ENCODE results near the gene TRPT1.
A peak's percentile ranks its signal among the peaks of the same experiment; 100 is the strongest.

Gene TRPT1

DNA sequence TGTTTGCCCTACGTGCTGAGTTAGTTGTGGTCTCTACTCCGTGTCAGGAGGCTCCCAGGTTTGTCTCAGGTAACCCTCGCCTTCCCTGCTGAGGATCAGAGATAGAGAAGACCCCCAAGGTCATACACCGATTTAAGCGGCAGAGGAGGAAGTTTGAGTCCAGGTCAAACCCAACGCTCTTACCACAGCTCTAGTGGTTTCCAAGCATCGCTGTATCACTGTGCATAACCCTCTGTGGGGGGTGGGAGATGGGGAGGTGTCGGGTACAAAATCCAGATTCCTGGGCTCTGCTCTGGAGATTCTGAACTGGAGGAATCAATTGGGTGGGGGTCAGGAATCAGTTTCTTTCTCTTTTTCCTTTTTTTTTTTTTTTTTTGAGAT lies 5.0 kb upstream of the TRPT1 start:
- Mint-ChIP-seq H3K27me3 (ENCODE audit: low read depth, poor library complexity) (peaks cover 15% of the 10 kb centered on the region), H3K27ac (peak overlapping the region; percentile 58)
- no peak for DNase-seq

DNA sequence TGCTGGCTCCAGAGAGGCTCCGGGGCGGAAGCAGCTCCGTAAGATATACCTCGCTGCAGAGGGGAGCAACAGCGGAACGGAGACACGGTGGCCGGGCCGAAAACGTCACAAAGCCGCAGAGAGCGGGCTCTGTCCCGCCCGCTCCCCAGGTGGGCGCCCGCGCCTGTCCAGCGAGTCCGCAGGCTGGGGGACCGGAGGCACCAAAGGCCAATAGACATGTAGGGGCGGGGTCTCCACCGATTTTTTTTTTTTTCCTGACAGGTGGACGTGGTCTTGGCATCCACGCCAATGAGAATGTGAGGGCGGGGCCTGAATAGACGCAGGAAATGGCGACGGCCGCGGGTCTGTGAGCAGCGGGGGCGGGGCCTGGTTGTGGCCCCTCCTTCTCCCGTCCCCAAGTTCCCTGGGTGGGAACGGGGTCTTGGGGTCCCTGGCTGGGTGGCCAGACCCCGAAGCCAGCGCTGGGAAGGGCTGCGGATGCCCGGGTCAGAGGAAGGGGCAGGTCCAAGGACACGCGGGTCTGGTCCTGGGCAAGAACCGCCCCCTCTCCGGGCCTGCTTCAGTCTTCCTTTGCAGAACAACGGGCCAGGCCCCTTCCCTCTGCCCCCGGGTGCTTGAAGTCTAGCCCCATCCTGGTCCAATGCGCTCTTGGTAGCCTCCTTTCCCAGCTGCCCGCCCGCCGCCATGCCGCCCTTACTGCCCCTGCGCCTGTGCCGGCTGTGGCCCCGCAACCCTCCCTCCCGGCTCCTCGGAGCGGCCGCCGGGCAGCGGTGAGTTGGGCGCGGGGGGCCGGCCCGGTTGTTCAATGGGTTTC lies 4.4 kb upstream of the TRPT1 start, which contains the start of gene DNAJC4:
DNAJC4 (plus strand) TSS at position 378 of the 814 bp plus-strand sequence; CDS start at position 685, 307 bp downstream.
- Mint-ChIP-seq H3K36me3 (ENCODE audit: low read depth) (no peaks in the 10 kb centered on the region), H3K4me3 (peak within 1 kb of the TSS; percentile 90), H3K27ac (peak within 1 kb of the TSS; percentile 58), H3K4me1 (peaks cover 49% of the 10 kb centered on the region), H3K9me3 (no peaks in the 10 kb centered on the region), H3K27me3 (ENCODE audit: low read depth, poor library complexity) (peaks cover 15% of the 10 kb centered on the region)
- DNase-seq: peak; percentile 92
- TF ChIP-seq, protein P1, sequence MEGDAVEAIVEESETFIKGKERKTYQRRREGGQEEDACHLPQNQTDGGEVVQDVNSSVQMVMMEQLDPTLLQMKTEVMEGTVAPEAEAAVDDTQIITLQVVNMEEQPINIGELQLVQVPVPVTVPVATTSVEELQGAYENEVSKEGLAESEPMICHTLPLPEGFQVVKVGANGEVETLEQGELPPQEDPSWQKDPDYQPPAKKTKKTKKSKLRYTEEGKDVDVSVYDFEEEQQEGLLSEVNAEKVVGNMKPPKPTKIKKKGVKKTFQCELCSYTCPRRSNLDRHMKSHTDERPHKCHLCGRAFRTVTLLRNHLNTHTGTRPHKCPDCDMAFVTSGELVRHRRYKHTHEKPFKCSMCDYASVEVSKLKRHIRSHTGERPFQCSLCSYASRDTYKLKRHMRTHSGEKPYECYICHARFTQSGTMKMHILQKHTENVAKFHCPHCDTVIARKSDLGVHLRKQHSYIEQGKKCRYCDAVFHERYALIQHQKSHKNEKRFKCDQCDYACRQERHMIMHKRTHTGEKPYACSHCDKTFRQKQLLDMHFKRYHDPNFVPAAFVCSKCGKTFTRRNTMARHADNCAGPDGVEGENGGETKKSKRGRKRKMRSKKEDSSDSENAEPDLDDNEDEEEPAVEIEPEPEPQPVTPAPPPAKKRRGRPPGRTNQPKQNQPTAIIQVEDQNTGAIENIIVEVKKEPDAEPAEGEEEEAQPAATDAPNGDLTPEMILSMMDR (IDR thresholded peaks at IDR 0.05): no peak

More for the DNA sequence above, 5.0 kb upstream of the TRPT1 start:
- peaks cover 48% of the 10 kb centered on the region for H3K4me1 Mint-ChIP-seq
- H3K36me3 Mint-ChIP-seq (ENCODE audit: low read depth): no peaks in the 10 kb centered on the region
- peak overlapping the region; percentile 90 for H3K4me3 Mint-ChIP-seq
- no peaks in the 10 kb centered on the region for H3K9me3 Mint-ChIP-seq
- TF ChIP-seq, protein P1 (IDR thresholded peaks at IDR 0.05): no peak

DNA sequence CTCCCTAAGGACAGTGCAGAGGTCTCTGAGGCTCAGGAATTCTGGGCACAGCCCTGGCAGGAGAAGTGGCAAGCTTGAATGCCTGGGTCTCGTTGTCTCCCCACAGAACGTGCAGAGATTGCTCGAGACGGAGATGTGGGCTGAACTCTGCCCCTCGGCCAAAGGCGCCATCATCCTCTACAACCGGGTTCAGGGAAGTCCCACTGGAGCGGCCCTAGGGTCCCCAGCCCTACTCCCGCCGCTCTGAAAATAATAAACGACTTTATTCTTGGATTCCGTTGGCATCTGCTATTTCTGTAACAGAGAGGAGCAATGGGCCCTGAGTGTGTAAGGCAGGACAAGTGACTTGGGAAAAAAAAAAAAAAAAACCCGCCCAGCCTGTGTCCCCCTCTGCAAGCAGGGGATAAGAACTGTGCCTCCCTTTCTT lies 3.8 kb upstream of the TRPT1 start:
- no peak overlapping the region for H3K27ac Mint-ChIP-seq
- no peaks in the 10 kb centered on the region for H3K36me3 Mint-ChIP-seq (ENCODE audit: low read depth)
- H3K9me3 Mint-ChIP-seq: no peaks in the 10 kb centered on the region
- DNase-seq: no peak
- TF ChIP-seq, protein P1 (IDR thresholded peaks at IDR 0.05): no peak
- H3K4me3 Mint-ChIP-seq: peak overlapping the region; percentile 90
- H3K4me1 Mint-ChIP-seq: peaks cover 52% of the 10 kb centered on the region
- peaks cover 15% of the 10 kb centered on the region for H3K27me3 Mint-ChIP-seq (ENCODE audit: low read depth, poor library complexity)

DNA sequence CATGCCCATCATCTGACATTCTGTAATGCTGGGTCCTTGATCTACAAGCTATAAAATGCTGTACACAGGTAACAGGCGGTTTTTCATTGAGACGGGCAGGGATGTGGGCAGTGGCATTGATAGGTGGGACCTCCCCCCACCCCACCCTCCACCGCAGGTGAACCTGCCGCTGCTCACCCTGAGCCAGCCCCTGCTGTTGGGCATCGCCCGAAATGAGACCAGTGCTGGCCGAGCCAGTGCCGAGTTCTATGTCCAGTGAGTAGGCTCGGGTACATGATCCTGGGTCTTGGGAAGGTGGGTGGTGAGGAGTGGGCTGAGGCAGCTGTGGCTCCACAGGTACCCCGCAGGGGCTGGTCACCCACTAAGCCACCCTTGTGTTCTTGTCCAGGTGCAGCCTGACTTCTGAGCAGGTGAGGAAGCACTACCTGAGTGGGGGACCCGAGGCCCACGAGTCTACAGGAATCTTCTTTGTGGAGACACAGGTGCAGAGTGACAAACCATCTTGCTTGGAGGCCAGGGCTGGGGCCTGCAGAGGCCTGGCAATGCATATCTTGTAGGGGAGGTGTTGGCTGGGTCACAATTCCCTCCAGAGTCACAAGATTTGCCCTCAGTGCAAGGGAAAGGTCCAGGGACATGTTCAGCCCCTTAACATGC lies 3.2 kb upstream of the TRPT1 start:
- TF ChIP-seq, protein P1 (IDR thresholded peaks at IDR 0.05): no peak
- peaks cover 53% of the 10 kb centered on the region for H3K4me1 Mint-ChIP-seq
- H3K4me3 Mint-ChIP-seq: peak overlapping the region; percentile 90
- no peaks in the 10 kb centered on the region for H3K9me3 Mint-ChIP-seq
- no peak for DNase-seq
- H3K27ac Mint-ChIP-seq: no peak overlapping the region
- no peaks in the 10 kb centered on the region for H3K36me3 Mint-ChIP-seq (ENCODE audit: low read depth)
- peaks cover 15% of the 10 kb centered on the region for H3K27me3 Mint-ChIP-seq (ENCODE audit: low read depth, poor library complexity)

DNA sequence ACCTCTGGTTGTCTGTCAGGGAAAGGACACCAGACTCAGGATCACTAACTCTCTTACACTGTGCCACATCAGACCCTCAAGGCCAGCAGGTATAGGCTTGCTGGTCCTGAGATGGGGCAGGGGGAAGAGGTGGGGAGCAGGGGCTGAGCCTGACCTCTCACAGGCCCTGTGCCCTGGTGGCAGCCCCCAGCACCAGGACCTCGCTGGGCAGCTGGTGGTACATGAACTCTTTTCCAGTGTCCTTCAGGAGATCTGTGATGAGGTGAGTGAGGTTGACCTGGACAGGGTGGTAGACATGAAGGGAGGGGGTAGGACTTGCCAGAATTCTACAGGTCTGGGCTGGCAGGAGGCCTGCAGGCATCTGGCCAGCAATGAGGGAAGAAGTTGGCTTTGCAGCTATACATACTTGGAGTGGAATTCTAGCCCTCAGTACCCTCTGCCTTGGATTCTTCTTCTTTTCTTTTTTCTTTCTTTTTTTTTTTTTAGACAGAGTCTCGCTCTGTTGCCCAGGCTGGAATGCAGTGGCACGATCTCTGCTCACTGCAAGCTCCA lies 1.5 kb upstream of the TRPT1 start:
- H3K4me1 Mint-ChIP-seq: peaks cover 53% of the 10 kb centered on the region
- H3K4me3 Mint-ChIP-seq: peak overlapping the region; percentile 86
- H3K36me3 Mint-ChIP-seq (ENCODE audit: low read depth): no peaks in the 10 kb centered on the region
- TF ChIP-seq, protein P1 (IDR thresholded peaks at IDR 0.05): no peak
- no peak overlapping the region for H3K27ac Mint-ChIP-seq
- DNase-seq: no peak
- no peaks in the 10 kb centered on the region for H3K9me3 Mint-ChIP-seq
- peaks cover 5% of the 10 kb centered on the region for H3K27me3 Mint-ChIP-seq (ENCODE audit: low read depth, poor library complexity)
